Measurements from ENCODE around the gene PPIF. TPM values are rescaled to one million over a fixed set of nuclear protein-coding genes. Genes with fewer than 3 reads are reported as not detected.

PPIF gene
- total and polyA plus RNA-seq, 4 donors, result 21.7 to 96.8 (median 39.9) TPM

- peaks cover 0 to 20% (median 6%) of the 10 kb centered on the region in 5 donors for H3K4me1 ChIP-seq (ENCODE audit: control insufficient read depth in 5 of 5, insufficient read depth in 5 of 5, low read length in 5 of 5)
- H3K36me3 ChIP-seq (ENCODE audit: control insufficient read depth in 4 of 4, insufficient read depth in 4 of 4, low read length in 4 of 4), result peaks cover 6 to 28% (median 19%) of the 10 kb centered on the region in 4 donors
- WGBS, 2 donors, result 11% methylated on average over 33 to 34 of the region's 34 CpGs
- peak overlapping the region; percentile 41 to 50 for H3K9ac ChIP-seq (ENCODE audit: insufficient read depth in 1 of 2, low read length in 2 of 2)
- H3K27ac ChIP-seq (ENCODE audit: low read depth in 1 of 2, low read length in 1 of 2), result peak overlapping the region; percentile 90 to 96
- peak overlapping the region; percentile 67 for H3K4me3 ChIP-seq
- no peaks in the 10 kb centered on the region for H3K27me3 ChIP-seq (ENCODE audit: control insufficient read depth in 3 of 3, insufficient read depth in 3 of 3, low read length in 2 of 3)
- ATAC-seq (ENCODE audit: insufficient read depth, low FRiP score) (peak; percentile 57), DNase-seq (peak; percentile 65 to 76 (median 67))
- TF ChIP-seq, protein P1, sequence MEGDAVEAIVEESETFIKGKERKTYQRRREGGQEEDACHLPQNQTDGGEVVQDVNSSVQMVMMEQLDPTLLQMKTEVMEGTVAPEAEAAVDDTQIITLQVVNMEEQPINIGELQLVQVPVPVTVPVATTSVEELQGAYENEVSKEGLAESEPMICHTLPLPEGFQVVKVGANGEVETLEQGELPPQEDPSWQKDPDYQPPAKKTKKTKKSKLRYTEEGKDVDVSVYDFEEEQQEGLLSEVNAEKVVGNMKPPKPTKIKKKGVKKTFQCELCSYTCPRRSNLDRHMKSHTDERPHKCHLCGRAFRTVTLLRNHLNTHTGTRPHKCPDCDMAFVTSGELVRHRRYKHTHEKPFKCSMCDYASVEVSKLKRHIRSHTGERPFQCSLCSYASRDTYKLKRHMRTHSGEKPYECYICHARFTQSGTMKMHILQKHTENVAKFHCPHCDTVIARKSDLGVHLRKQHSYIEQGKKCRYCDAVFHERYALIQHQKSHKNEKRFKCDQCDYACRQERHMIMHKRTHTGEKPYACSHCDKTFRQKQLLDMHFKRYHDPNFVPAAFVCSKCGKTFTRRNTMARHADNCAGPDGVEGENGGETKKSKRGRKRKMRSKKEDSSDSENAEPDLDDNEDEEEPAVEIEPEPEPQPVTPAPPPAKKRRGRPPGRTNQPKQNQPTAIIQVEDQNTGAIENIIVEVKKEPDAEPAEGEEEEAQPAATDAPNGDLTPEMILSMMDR (IDR thresholded peaks at IDR 0.05; ENCODE audit: control extremely low read depth, extremely low read depth), result no peak
- no peaks in the 10 kb centered on the region for H3K9me3 ChIP-seq (ENCODE audit: control insufficient read depth in 4 of 4, insufficient read depth in 3 of 4, low read length in 3 of 4)
These were observed 798 bp downstream of the PPIF start for GRCh38 chr10:79347894-79348639.

GRCh38 chr10:79348640-79348988 lies 1.3 kb downstream of the PPIF start:
- peaks cover 11 to 34% (median 22%) of the 10 kb centered on the region in 4 donors for H3K36me3 ChIP-seq (ENCODE audit: control insufficient read depth in 4 of 4, insufficient read depth in 4 of 4, low read length in 4 of 4)
- 64 to 73% methylated on average over 3 of the region's 3 CpGs for WGBS, 2 donors
- TF ChIP-seq, protein P1 (IDR thresholded peaks at IDR 0.05; ENCODE audit: control extremely low read depth, extremely low read depth), result no peak
- no peaks in the 10 kb centered on the region for H3K9me3 ChIP-seq (ENCODE audit: control insufficient read depth in 4 of 4, insufficient read depth in 3 of 4, low read length in 3 of 4)
- ATAC-seq (ENCODE audit: insufficient read depth, low FRiP score), result no peak
- peaks cover 0 to 20% (median 6%) of the 10 kb centered on the region in 5 donors for H3K4me1 ChIP-seq (ENCODE audit: control insufficient read depth in 5 of 5, insufficient read depth in 5 of 5, low read length in 5 of 5)
- DNase-seq, result no peak
- H3K9ac ChIP-seq (ENCODE audit: insufficient read depth in 1 of 2, low read length in 2 of 2), result peak overlapping the region; percentile 30 to 41
- H3K4me3 ChIP-seq, result peak overlapping the region; percentile 67
- peak overlapping the region; percentile 90 to 96 for H3K27ac ChIP-seq (ENCODE audit: low read depth in 1 of 2, low read length in 1 of 2)
- no peaks in the 10 kb centered on the region for H3K27me3 ChIP-seq (ENCODE audit: control insufficient read depth in 3 of 3, insufficient read depth in 3 of 3, low read length in 2 of 3)

- Histone ChIP-seq H3K9me3 (ENCODE audit: control insufficient read depth in 4 of 4, insufficient read depth in 3 of 4, low read length in 3 of 4) (no peaks in the 10 kb centered on the region), H3K4me1 (ENCODE audit: control insufficient read depth in 5 of 5, insufficient read depth in 5 of 5, low read length in 5 of 5) (peaks cover 0 to 20% (median 6%) of the 10 kb centered on the region in 5 donors), H3K9ac (ENCODE audit: insufficient read depth in 1 of 2, low read length in 2 of 2) (no peak overlapping the region), H3K27ac (ENCODE audit: low read depth in 1 of 2, low read length in 1 of 2) (no peak overlapping the region), H3K27me3 (ENCODE audit: control insufficient read depth in 3 of 3, insufficient read depth in 3 of 3, low read length in 2 of 3) (no peaks in the 10 kb centered on the region), H3K36me3 (ENCODE audit: control insufficient read depth in 4 of 4, insufficient read depth in 4 of 4, low read length in 4 of 4) (peaks cover 15 to 38% (median 27%) of the 10 kb centered on the region in 4 donors), H3K4me3 (no peak overlapping the region)
- DNase-seq (no peak), ATAC-seq (ENCODE audit: insufficient read depth, low FRiP score) (no peak)
- 80 to 89% methylated on average over 6 of the region's 6 CpGs for WGBS, 2 donors
- TF ChIP-seq, protein P1 (IDR thresholded peaks at IDR 0.05; ENCODE audit: control extremely low read depth, extremely low read depth), result no peak
These were observed 1.8 kb downstream of the PPIF start for GRCh38 chr10:79349072-79349491.

All from lung (tissue), 12 donors.